Uterus (tissue), 4 donors: ENCODE results near the gene BAHD1. TPM values are rescaled to one million over a fixed set of nuclear protein-coding genes. Genes with fewer than 3 reads are reported as not detected.

Source experiments
- DNase-seq, 2 donors: peaks; one replicate each; pipeline ENCODE4 v3.0.0-alpha.2; 2019 to 2020
- H3K27ac ChIP-seq, 2 donors: fragments of 200-600 bp; sonication (generic); 1 replicate in 1 of 2; 2 replicates in 1 of 2; pipeline ENCODE4 v1.5.1; 2016 to 2018
- H3K27me3 ChIP-seq, 2 donors: fragments of 200-600 bp; sonication (generic); one replicate each; pipeline ENCODE4 v1.5.1; 2018 to 2019; ENCODE audit warnings: control low read depth in 1 of 2
- H3K36me3 ChIP-seq, 2 donors: fragments of 200-600 bp; sonication (generic); one replicate each; pipeline ENCODE4 v1.5.1; 2019; ENCODE audit warnings: control low read depth in 1 of 2
- H3K4me1 ChIP-seq, 2 donors: fragments of 200-600 bp; sonication (generic); one replicate each; pipeline ENCODE4 v1.5.1; 2018 to 2019; ENCODE audit warnings: control low read depth in 1 of 2
- H3K4me3 ChIP-seq, 2 donors: fragments of 200-600 bp; sonication (generic); 1 replicate in 1 of 2; 2 replicates in 1 of 2; pipeline ENCODE4 v1.5.1; 2018 to 2019; ENCODE audit warnings: mild to moderate bottlenecking in 1 of 2
- H3K9me3 ChIP-seq, 2 donors: fragments of 200-600 bp; sonication (generic); one replicate each; pipeline ENCODE4 v1.5.1; 2019; ENCODE audit warnings: control low read depth in 1 of 2
- CTCF ChIP-seq, 4 experiments: fragments of 200-600 bp in 2 of 4; fragments of 450-650 bp in 2 of 4; sonication (generic) in 2 of 4; IDR thresholded peaks; one replicate each; pipeline ENCODE4 v1.5.1; 2016 to 2019; ENCODE audit warnings: antibody characterized with exemption in 4 of 4, mild to moderate bottlenecking in 2 of 4, moderate library complexity in 1 of 4
- POLR2A ChIP-seq, 2 donors: fragments of 450-650 bp; IDR thresholded peaks; one replicate each; pipeline ENCODE4 v1.6.1; 2016; ENCODE audit warnings: antibody characterized with exemption in 2 of 2, mild to moderate bottlenecking in 1 of 2, moderate library complexity in 1 of 2
- intact Hi-C: fragments of 100-400 bp; cut with DNase I; formaldehyde crosslinking; loops from one replicate; pipeline ENCODE4 v1.15.1; 2023; ENCODE audit warnings: low total_unique reads
- total RNA-seq, 4 donors: library from RNA; depleted of rRNA in 3 of 4; stranded (reverse); fragments of >200 nt in 3 of 4; gene quantifications; one replicate each; pipeline versions ENCODE4 v1.1.0 to v1.2.4, GENCODE V29; 2014 to 2023
- donor health status: DM: yes; HTN: yes; CAD: no.

Gene BAHD1
- total RNA-seq, 4 donors from 2014 or later: 5.0 to 35.5 (median 10.5) TPM

- peaks cover 0 to 8% of the 10 kb centered on the region in 2 donors for H3K4me1 ChIP-seq
- H3K27me3 ChIP-seq: no peaks in the 10 kb centered on the region
- TF ChIP-seq POLR2A (IDR thresholded peaks at IDR 0.05) (no peak), CTCF (IDR thresholded peaks at IDR 0.05) (no peak)
- intact Hi-C loops: no loop called here
- no peak overlapping the region for H3K27ac ChIP-seq
- H3K36me3 ChIP-seq: no peaks in the 10 kb centered on the region
- no peak overlapping the region for H3K4me3 ChIP-seq
- DNase-seq: no peak
- H3K9me3 ChIP-seq: no peaks in the 10 kb centered on the region
These were observed 16.0 kb downstream of the BAHD1 start for GRCh38 chr15:40456738-40457137.

- no peak for TF ChIP-seq CTCF (IDR thresholded peaks at IDR 0.05)
- no peak for TF ChIP-seq POLR2A (IDR thresholded peaks at IDR 0.05)
- Histone ChIP-seq H3K36me3 (no peaks in the 10 kb centered on the region), H3K27me3 (no peaks in the 10 kb centered on the region), H3K4me1 (peaks cover 0 to 7% of the 10 kb centered on the region in 2 donors), H3K4me3 (no peak overlapping the region), H3K27ac (no peak overlapping the region), H3K9me3 (no peaks in the 10 kb centered on the region)
- no peak for DNase-seq
- intact Hi-C loops: no loop called here
These were observed 18.0 kb downstream of the BAHD1 start for GRCh38 chr15:40458495-40459371.

DNA sequence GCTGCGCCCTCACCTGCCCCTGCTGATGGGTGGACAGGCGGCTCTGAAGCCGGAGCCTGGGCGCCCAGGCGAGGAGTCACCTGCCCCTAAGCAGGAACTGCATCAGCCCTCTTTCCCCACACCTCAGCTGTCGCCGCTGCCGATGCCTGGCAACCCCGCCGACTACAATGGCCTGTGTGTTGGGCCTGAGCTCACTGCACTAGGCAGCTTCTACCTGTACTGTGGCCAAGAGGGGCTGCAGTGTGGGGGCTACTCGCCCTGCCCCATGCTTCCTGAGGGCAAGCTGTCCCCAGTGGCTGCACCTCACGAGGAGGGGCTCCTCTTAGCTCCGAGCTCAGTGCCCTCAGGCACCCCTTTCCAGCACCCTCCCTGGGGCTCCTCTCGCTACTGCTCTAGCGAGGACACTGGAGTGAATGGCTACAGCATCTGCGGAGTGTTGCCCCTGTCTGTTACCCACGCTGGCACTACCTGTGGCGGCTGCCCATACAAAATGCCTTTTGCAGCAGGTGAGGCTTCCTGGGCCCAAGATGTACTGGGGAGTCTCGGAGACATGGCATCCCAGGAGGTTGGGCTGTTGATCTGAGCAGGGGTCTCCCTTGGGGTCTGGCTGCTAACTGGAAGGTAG is 18.8 kb downstream of the BAHD1 start:
- DNase-seq: no peak
- no peaks in the 10 kb centered on the region for H3K36me3 ChIP-seq

DNA sequence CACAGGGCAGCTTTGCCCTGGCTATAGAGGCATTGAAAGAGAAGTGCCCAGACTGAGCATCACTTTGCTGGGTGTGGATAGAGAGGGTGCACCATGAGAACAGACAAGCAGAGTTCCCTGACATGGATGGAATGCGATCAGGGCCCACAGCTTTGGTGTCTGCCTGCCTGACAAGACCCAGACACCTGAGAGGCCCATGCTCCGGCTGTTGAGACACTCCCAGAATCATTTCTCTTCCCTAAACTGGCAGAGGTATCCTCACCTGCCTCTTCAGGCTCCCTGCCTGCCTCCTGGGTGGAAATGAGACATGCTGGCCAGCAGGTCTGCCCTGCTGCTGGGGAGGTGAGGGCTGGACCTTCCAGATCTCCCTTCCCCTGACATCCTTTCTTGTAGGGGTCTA is 19.7 kb downstream of the BAHD1 start:
- no peaks in the 10 kb centered on the region for H3K4me1 ChIP-seq
- no peaks in the 10 kb centered on the region for H3K27me3 ChIP-seq
- intact Hi-C loops: no loop called here
- H3K27ac ChIP-seq: no peak overlapping the region
- DNase-seq: no peak
- no peaks in the 10 kb centered on the region for H3K9me3 ChIP-seq
- TF ChIP-seq CTCF (IDR thresholded peaks at IDR 0.05) (no peak), POLR2A (IDR thresholded peaks at IDR 0.05) (no peak)
- H3K4me3 ChIP-seq: no peak overlapping the region
- no peaks in the 10 kb centered on the region for H3K36me3 ChIP-seq

More for the DNA sequence above, 18.8 kb downstream of the BAHD1 start:
- intact Hi-C loops: no loop called here
- H3K4me1 ChIP-seq: peaks cover 0 to 3% of the 10 kb centered on the region in 2 donors
- no peak overlapping the region for H3K27ac ChIP-seq
- H3K4me3 ChIP-seq: no peak overlapping the region
- no peak for TF ChIP-seq POLR2A (IDR thresholded peaks at IDR 0.05)
- no peak for TF ChIP-seq CTCF (IDR thresholded peaks at IDR 0.05)
- H3K9me3 ChIP-seq: no peaks in the 10 kb centered on the region
- H3K27me3 ChIP-seq: no peaks in the 10 kb centered on the region

GRCh38 chr15:40461958-40462357 is 21.2 kb downstream of the BAHD1 start:
- no peak for TF ChIP-seq CTCF (IDR thresholded peaks at IDR 0.05)
- no peak for TF ChIP-seq POLR2A (IDR thresholded peaks at IDR 0.05)
- Histone ChIP-seq H3K27me3 (no peaks in the 10 kb centered on the region), H3K36me3 (no peaks in the 10 kb centered on the region), H3K27ac (no peak overlapping the region), H3K4me1 (no peaks in the 10 kb centered on the region), H3K4me3 (no peak overlapping the region), H3K9me3 (no peaks in the 10 kb centered on the region)
- intact Hi-C loops: no loop called here
- DNase-seq: no peak
